HCT116 (cell line): Measurements from ENCODE around the gene TSPAN14. TPM values are rescaled to one million over a fixed set of nuclear protein-coding genes. Genes with fewer than 3 reads are reported as not detected.

ENCODE experiments used
- ATAC-seq: fragments of 200-7000 bp; cut with Tn5 transposase; 2 replicates; pipeline ENCODE4 v1.9.1; 2020; ENCODE audit warnings: mild to moderate bottlenecking, moderate library complexity
- BruUV-seq: library from RNA; stranded (reverse); fragments of 400-500 nt; replicated peaks from 2 replicates; lab custom pipeline; 2021; lab: Mats Ljungman, UMichigan
- CTCF ChIA-PET: fragments of 300-600 bp; sonication (Branson Sonifier 250); formaldehyde crosslinking; loops from one replicate; lab custom pipeline; 2021; ENCODE audit warnings: antibody characterized with exemption; lab: Charles Lee
- POLR2A ChIA-PET: fragments of 300-600, 350-600 bp; sonication (Branson Sonifier 250); formaldehyde crosslinking; loops from one replicate; lab custom pipeline; 2021; ENCODE audit warnings: antibody characterized with exemption; lab: Charles Lee
- RAD21 ChIA-PET, 2 experiments: fragments of 300-600 bp; sonication (Branson Sonifier 250); formaldehyde crosslinking; loops; one replicate each; lab custom pipeline; 2023; ENCODE audit warnings: low total read pairs in 2 of 2; ENCODE audit not compliant: uncharacterized antibody in 2 of 2, unreplicated experiment in 2 of 2, low non-redundant PET in 1 of 2; lab: Charles Lee
- DNase-seq: peaks from one replicate; pipeline ENCODE4 v3.0.0-alpha.2; 2010; ENCODE audit warnings: low read depth, low spot score
- H2AFZ ChIP-seq: fragments of 200-600 bp; shearing (Covaris generic), sonication (generic); 2 replicates; pipeline ENCODE4 v1.6.1; 2017; ENCODE audit warnings: low read depth, mixed run types, mixed read lengths, antibody characterized with exemption, low read length; ENCODE audit not compliant: poor library complexity, severe bottlenecking
- H3K27ac ChIP-seq: 2 replicates; pipeline ENCODE4 v1.5.1; 2012; ENCODE audit warnings: low read depth, low read length
- H3K27me3 ChIP-seq: fragments of 200-600 bp; sonication (generic); 2 replicates; pipeline ENCODE4 v1.6.1; 2016; ENCODE audit warnings: mixed run types, low read length, mixed read lengths; ENCODE audit not compliant: insufficient read depth
- H3K36me3 ChIP-seq, 2 experiments: fragments of 200-500 bp in 1 of 2; fragments of 200-600 bp in 1 of 2; sonication (Bioruptor generic) in 1 of 2; sonication (generic) in 1 of 2; 2 replicates each; pipeline versions ENCODE4 v1.5.1 to v1.6.1; 2014 to 2016; ENCODE audit warnings: low read length in 2 of 2, inconsistent platforms in 1 of 2, mixed read lengths in 1 of 2, mixed run types in 1 of 2; ENCODE audit not compliant: insufficient read depth in 2 of 2, control insufficient read depth in 1 of 2
- H3K4me1 ChIP-seq, 2 experiments: fragments of 200-600 bp in 1 of 2; sonication (generic) in 1 of 2; 2 replicates each; pipeline versions ENCODE4 v1.5.1 to v1.6.1; 2012 to 2017; ENCODE audit warnings: low read length in 2 of 2, inconsistent platforms in 1 of 2, mild to moderate bottlenecking in 1 of 2, mixed read lengths in 1 of 2, mixed run types in 1 of 2, moderate library complexity in 1 of 2; ENCODE audit not compliant: insufficient read depth in 2 of 2, control insufficient read depth in 1 of 2
- H3K4me2 ChIP-seq: fragments of 200-600 bp; sonication (generic); 2 replicates; pipeline ENCODE4 v1.6.1; 2017; ENCODE audit warnings: mixed run types, low read length, mixed read lengths
- H3K4me3 ChIP-seq, 2 experiments: fragments of 200-600 bp in 1 of 2; sonication (generic) in 1 of 2; replicated peaks in 1 of 2; 2 replicates each; pipeline ENCODE4 v1.5.1; 2011 to 2016; ENCODE audit warnings: low read length in 2 of 2, control low read depth in 1 of 2, low read depth in 1 of 2, mild to moderate bottlenecking in 1 of 2, mixed read lengths in 1 of 2, mixed run types in 1 of 2
- H3K79me2 ChIP-seq: fragments of 200-600 bp; sonication (generic); 2 replicates; pipeline ENCODE4 v1.6.1; 2017; ENCODE audit warnings: mild to moderate bottlenecking, mixed run types, low read length, moderate library complexity, mixed read lengths; ENCODE audit not compliant: insufficient read depth
- H3K9ac ChIP-seq: fragments of 200-600 bp; sonication (generic); 2 replicates; pipeline ENCODE4 v1.6.1; 2016; ENCODE audit warnings: low read length, mixed read lengths
- H3K9me2 ChIP-seq: fragments of 200-600 bp; sonication (generic), shearing (Covaris generic); 2 replicates; pipeline ENCODE4 v1.6.1; 2017; ENCODE audit warnings: mixed run types, mild to moderate bottlenecking, moderate library complexity; ENCODE audit not compliant: insufficient read depth
- H3K9me3 ChIP-seq, 2 experiments: fragments of 200-500 bp in 1 of 2; fragments of 200-600 bp in 1 of 2; sonication (Bioruptor generic) in 1 of 2; sonication (generic) in 1 of 2; 2 replicates each; pipeline ENCODE4 v1.6.1; 2014 to 2017; ENCODE audit warnings: low read length in 2 of 2, mixed read lengths in 2 of 2, inconsistent platforms in 1 of 2, low read depth in 1 of 2, mild to moderate bottlenecking in 1 of 2, mixed run types in 1 of 2, moderate library complexity in 1 of 2; ENCODE audit not compliant: control insufficient read depth in 1 of 2, insufficient read depth in 1 of 2
- H4K20me1 ChIP-seq: fragments of 200-600 bp; sonication (generic), shearing (Covaris generic); 2 replicates; pipeline ENCODE4 v1.6.1; 2017; ENCODE audit warnings: mixed run types, mild to moderate bottlenecking, moderate library complexity; ENCODE audit not compliant: insufficient read depth
- CEBPB ChIP-seq: IDR thresholded peaks from 2 replicates; pipeline ENCODE4 v1.6.1; 2012; ENCODE audit warnings: low read depth
- MAX ChIP-seq: IDR thresholded peaks from 2 replicates; pipeline ENCODE4 v1.6.1; 2012
- POLR2AphosphoS5 ChIP-seq: IDR thresholded peaks from 2 replicates; pipeline ENCODE4 v1.6.1; 2011; ENCODE audit warnings: mild to moderate bottlenecking, low read depth, low read length, moderate library complexity
- TCF7L2 ChIP-seq: IDR thresholded peaks from 2 replicates; pipeline ENCODE4 v1.7.0; 2011; ENCODE audit warnings: borderline replicate concordance, inconsistent platforms; ENCODE audit not compliant: insufficient read depth, insufficient read length; ENCODE audit errors: extremely low read depth
- ZFX ChIP-seq: fragments of 450-650 bp; IDR thresholded peaks from 2 replicates; pipeline ENCODE4 v1.6.1; 2017
- intact Hi-C: fragments of 100-400 bp; cut with micrococcal nuclease; formaldehyde crosslinking; loops from 2 replicates; pipeline ENCODE4 v1.10.0; 2022
- total RNA-seq: library from RNA; stranded (reverse); gene quantifications from one replicate; pipeline ENCODE4 v1.2.1, GENCODE V29; 2021; ENCODE audit not compliant: unreplicated experiment

Gene TSPAN14
- total RNA-seq, 1 experiment from 2014 or later, result 86.8 TPM

- no peak overlapping the region for H3K4me3 ChIP-seq
- intact Hi-C loops, result no loop called here
- peaks cover 98% of the 10 kb centered on the region for H3K79me2 ChIP-seq
- no peak overlapping the region for H3K4me2 ChIP-seq
- no TSS peak for BruUV-seq
- no peak overlapping the region for H3K27ac ChIP-seq
- no peak overlapping the region for H2AFZ ChIP-seq
- H4K20me1 ChIP-seq, result 0 out of 2 replicates have a peak, but pooled peaks cover 3% of the 10 kb centered on the region
- no peaks in the 10 kb centered on the region for H3K9me2 ChIP-seq
- ChIA-PET RAD21 (no interaction called here), CTCF (no interaction called here), POLR2A (no interaction called here)
- H3K27me3 ChIP-seq, result no peaks in the 10 kb centered on the region
- peaks cover 4 to 9% of the 10 kb centered on the region in 2 experiments; a peak in 2 of 4 replicates for H3K36me3 ChIP-seq
- H3K9ac ChIP-seq, result no peak overlapping the region
- H3K9me3 ChIP-seq, result no peaks in the 10 kb centered on the region
- no peak for DNase-seq
- ATAC-seq, result no peak
- TF ChIP-seq ZFX (no peak), MAX (no peak)
- H3K4me1 ChIP-seq, result peaks cover 41 to 59% of the 10 kb centered on the region in 2 experiments
Observed at GRCh38 chr10:80486785-80487420, 32.8 kb downstream of the TSPAN14 start.

GRCh38 chr10:80487421-80487785, 33.3 kb downstream of the TSPAN14 start:
- no TSS peak for BruUV-seq
- DNase-seq (no peak), ATAC-seq (no peak)
- no peaks in the 10 kb centered on the region for H3K27me3 ChIP-seq
- RAD21 ChIA-PET, result no interaction called here
- no peak overlapping the region for H3K4me3 ChIP-seq
- intact Hi-C loops, result no loop called here
- no peaks in the 10 kb centered on the region for H3K9me2 ChIP-seq
- 0 out of 2 replicates have a peak, but pooled peaks cover 3% of the 10 kb centered on the region for H4K20me1 ChIP-seq
- H3K27ac ChIP-seq, result no peak overlapping the region
- H3K9me3 ChIP-seq, result no peaks in the 10 kb centered on the region
- H3K4me1 ChIP-seq, result peaks cover 40 to 55% of the 10 kb centered on the region in 2 experiments
- peaks cover 97% of the 10 kb centered on the region for H3K79me2 ChIP-seq
- H3K4me2 ChIP-seq, result no peak overlapping the region
- peaks cover 4 to 9% of the 10 kb centered on the region in 2 experiments; a peak in 2 of 4 replicates for H3K36me3 ChIP-seq
- CTCF ChIA-PET, result no interaction called here
- TF ChIP-seq POLR2AphosphoS5, result no peak
- no peak for TF ChIP-seq CEBPB
- TF ChIP-seq TCF7L2, result no peak
- no peak overlapping the region for H2AFZ ChIP-seq
- H3K9ac ChIP-seq, result no peak overlapping the region
- POLR2A ChIA-PET, result no interaction called here
